HG03097 (cell line): ENCODE measurements around the gene VPS35.

Experiments used
- ATAC-seq: cut with Tn5 transposase; IDR thresholded peaks from one replicate; pipeline ENCODE4 v1.9.1; 2021; ENCODE audit not compliant: unreplicated experiment, low FRiP score

VPS35 gene

DNA sequence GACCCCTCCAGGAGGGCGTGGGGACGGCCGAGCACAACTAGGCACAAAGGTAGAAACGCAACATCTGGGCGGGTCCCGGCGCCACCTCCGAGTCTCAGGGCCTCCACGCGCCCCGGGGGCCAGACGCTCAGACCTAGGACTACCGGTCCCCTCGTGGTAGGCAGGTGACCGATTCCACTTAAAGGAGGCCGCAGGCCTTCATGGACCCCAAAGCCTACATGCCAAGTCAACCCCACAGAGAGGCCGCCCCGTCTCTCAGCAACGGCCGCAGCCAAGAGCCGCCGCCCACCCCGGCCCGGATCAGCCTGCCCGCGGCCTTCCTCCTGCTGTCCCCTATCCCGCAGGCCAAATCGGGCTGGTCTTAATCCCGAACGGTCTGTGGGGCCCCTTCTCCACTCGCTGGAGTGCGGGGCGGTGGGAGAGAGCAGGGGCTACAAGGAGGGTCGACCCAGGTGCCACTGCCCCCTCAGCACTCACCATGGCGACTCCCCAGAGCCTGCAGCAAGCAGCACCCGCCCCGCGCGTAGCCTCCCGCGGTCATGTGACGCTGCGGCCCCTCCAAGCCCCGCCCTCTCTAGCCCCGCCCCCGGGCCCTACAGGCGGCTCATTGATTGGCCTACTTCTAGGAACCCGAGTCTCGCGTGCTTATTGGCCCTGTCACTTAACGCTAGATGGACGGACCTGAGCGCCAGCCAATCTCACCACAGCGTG, at the start of gene VPS35:
VPS35 (minus strand) TSS at position 525 of the 711 bp plus-strand sequence; CDS start at position 480, 45 bp downstream.
- peak; percentile 81 for ATAC-seq

DNA sequence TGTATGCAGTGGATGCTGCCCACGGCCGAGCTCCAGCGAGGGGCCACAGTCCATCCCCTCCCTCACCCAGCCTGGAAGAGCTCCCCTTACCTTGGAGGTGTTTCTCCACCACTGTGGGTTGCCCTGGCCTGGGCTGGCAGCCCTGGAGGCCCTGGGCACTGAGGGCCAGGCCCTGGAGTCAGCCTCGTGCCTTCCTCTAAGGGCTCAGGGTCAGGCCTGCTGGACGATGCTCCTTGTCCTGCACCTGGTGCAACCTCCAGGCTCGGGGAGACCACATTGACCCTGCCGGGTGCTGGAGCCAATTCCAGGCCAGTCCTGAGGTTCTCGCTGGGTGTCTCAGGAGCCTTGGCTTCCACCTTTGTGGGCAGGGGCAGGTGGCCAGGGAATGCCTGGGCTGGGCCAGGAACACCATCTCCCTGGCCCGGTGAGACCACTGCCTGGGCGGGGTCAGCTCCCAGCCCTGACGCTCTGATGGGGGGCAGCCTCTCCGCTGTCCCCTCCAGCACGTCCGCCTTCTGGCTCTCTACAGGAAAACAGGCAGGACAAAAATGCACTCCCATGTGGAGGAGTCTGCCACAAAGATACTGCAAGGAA, 48.7 kb upstream of the VPS35 start:
- ATAC-seq, result no peak

DNA sequence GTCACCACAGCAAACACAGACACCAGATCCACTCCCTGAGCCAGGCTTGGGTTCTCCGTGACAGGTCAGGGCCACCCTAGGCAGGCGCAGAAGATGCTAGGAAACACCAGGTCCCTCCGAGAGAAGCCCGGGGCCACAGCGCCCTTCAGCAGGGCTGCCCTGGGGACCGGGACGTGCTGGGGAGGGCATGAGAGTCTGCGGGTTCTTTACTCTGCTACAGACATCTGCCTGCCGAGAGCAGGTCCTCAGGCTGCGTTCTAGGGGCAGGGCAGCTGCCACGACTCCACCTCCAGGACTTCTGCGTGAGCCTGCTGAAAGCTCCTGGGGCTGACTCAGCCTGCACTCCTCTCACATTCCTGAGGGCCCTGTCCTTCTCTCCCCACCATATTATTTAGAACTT, 47.7 kb upstream of the VPS35 start:
- ATAC-seq, result no peak

DNA sequence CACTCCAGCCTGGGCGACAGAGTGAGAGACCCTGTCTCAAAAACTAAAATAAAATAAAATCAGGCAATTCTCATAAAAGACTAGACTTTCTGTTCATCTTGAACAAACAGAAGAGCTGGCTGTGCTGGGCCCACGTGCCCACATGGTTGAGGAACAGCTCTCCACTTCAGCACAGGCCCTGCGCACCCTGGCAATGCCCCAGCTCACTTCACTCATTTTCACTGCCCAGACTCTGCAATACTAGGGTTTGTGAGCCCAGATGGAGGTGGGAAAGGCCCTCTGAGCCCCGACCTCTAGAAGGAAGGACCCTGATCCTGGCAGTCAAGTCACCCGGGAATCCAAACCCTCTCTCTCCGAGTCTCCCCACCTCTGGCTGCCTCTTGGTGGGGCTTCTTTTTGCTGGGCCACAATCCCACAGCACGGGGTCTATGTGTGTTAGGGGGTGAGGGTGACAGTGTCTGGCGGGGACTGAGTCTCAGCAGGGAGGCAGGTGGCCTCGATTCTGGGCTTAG, 44.4 kb upstream of the VPS35 start:
- no peak for ATAC-seq

DNA sequence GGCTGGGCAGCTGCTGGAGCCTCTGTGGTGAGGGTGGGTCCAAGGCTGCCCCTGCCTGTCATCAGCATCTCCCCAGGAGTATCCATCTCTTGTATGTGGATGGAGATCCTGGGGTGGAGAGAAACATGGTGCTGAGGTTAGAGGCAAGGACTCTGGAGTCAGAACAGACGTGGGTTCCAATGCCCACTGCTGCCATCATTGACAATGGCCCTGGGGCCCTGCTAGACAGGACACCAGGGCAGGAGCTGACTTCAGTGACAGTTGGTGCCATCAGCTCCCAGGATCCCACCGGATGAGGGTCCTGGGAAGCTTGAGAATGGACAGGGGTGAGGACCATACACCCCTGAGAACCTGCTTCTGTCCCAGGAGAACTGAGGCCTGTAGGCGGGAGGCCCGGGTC, 43.6 kb upstream of the VPS35 start:
- no peak for ATAC-seq

DNA sequence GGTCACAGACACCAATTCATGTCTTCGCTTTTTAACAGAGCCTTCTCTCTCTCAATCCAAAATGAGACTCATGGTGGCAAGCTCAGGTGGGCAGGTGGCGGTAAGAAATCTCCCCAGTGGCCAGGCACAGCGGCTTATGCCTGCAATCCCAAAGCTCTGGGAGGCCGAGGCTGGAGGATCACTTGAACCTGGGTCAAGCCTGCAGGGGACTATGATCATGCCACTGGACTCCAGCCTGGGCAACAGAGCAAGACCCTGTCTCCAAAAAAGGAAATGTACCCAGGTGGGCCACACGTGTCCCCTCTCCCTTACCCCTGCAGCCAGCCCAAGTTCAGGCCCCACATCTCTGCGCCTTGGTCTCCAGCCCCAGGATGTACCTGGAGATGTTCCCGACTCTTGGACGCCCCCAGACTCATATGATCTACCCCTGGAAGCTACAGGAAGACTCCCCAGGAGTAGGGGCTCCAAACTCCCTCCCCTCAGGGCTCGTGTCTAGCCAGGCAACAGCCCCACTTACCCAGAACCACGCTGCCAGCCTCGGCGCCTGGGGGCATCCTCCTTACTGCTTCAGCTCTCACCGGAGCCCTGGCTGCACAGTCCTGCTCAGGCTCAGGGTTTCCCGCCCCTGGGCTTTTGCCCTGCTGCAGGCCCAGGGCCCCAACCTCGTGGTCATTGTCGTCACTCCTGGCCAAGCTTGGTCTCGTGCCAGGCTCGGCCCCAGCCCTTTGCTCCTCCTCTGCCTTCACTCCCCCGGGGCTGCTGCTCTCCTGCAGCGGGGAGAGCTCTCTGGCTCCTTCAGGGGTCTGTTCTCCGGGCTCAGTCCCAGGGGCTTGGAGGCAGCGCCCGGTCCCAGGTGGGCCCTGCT, 42.9 kb upstream of the VPS35 start:
- ATAC-seq, result no peak

DNA sequence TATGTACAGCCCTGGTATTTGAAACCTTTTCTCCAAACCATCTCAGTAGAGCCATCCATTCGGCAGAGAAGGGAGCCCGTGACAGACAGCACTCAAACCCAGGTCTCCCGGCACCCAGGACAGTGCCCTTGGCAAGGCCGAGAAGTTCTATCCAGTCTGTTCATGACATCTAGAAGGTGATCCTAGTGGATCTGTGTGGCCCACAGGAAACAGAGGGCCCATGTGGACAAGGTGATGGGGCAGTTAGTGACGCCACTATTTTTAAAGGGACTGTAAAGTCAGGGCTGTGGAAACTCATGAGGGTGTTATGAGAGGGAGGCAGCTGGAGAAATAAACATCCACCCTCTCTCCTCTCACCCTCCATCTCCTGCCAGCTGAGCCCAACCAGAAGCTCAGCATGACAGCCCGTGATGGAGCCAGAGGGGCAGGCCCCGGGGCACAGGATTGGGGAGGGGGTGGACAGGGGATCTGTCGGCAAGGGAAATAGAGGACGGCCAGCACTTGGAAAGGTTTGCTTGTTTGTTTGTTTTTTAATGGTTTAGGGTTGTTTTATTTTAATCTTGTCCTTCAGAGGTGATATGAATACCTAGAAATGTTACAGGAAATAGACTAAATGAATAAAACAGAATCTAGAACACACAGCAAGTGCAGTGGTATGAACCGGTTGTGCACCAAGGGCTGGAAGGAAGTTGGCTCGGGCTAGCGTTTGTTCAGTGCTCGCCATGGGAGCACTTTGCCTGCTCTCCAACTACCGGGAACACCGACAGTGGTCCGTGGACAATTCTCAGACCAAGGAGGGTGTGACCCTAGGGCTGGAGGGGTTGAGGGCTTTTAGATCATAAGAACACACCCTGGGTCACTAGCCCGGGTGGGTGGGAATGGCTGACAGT, 42.1 kb upstream of the VPS35 start:
- no peak for ATAC-seq

DNA sequence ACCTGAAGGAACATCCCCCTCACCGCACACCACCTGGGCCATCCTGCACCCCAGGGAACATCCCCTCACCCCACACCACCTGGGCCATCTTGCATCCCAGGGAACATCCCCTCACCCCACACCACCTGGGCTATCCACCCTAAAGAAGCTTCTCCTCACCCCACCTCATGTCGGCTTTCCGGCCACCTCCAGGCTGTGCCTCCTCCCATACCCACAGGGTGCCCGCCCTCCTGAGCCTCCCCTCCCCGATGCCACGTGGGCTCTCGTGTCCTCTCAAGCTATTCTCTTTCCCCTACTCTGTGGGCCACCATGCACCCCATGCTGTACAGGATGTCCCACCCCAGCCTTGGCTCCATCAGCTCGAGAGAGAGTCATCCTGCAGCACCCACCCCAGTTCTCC, 41.1 kb upstream of the VPS35 start:
- no peak for ATAC-seq

DNA sequence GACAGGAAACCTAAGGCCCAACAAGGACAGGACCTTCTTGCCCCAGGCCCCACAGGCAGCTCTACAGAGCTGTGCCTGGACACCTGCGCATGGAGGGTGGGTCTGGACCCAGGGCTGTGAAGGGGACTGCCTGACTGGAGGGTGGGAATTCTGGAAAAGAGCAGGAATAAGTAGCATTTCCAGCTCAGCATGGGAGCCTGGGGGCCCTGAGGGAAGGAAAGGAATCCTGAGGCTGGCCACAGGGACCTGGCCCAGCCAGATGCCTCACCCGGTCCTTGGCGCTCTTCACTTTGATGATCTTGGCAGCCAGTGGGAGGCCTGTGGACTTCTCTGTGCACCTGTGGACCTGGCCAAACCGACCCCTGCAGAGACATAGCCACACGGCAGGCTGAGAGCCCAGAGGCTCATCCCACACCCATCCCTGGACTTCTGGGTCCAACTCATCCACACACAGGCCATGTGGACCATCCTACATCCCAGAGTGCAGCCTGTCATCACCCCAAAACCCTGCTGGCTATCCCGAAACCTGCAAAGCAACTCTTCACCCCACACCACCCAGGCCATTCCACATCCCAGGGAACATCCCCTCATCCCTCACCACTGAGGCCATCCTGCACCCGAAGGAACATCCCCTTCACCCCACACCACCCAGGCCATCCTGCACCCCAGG, 40.5 kb upstream of the VPS35 start:
- ATAC-seq, result no peak

DNA sequence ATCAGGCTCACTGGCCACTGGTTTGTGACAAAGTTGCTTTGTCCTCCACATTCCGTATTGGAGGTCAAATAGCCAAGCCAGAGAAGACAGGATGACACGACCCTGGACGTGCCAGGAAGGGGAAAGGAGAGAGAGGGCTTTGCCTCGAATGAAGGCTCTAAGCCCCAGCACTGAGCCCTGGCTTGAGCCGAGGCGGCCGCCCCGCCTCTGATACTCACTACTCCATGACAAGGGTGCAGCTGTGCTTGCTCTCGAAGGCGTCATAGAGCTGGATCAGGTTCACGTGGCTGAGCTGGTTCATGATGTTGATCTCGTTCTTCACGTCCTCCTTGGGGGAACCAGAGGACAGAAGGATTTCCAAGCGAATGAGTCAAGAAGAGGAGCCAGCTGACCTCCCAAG, 39.8 kb upstream of the VPS35 start:
- ATAC-seq, result no peak

DNA sequence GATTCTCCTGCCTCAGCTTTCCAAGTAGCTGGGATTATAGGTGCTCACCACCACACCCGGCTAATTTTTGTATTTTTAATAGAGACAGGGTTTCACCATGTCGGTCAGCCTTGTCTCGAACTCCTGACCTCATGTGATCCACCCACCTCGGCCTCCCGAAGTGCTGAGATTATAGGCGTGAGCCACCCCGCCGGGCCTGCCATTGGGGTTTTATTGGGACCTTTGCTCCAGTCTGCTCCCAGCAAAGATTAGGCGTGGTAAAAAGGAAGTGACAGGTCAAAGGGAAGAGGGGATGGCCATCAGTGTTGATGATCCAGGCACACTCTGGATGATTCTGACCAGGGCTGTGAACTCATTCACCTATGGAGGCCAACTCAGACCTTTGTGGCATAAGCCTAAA, 38.7 kb upstream of the VPS35 start:
- ATAC-seq, result no peak

DNA sequence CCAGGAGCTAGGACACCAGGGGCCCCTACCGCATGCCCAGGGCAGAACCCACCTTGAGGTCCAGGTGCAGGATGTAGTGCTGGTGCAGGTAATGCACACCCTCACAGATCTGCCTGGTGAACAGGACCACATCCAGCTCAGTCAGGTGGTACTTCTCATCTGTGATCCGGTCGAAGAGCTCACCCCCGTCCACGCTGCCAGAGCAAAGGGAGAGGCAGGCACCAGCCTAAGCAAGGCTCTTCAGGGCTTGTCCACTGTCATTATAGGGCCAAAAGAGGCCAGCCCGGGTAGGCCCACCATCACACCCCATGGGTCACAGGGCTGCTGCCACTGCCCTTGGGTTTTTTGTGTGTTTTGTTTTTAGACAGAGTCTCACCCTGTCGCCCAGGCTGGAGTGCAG, 38.2 kb upstream of the VPS35 start:
- ATAC-seq, result no peak

DNA sequence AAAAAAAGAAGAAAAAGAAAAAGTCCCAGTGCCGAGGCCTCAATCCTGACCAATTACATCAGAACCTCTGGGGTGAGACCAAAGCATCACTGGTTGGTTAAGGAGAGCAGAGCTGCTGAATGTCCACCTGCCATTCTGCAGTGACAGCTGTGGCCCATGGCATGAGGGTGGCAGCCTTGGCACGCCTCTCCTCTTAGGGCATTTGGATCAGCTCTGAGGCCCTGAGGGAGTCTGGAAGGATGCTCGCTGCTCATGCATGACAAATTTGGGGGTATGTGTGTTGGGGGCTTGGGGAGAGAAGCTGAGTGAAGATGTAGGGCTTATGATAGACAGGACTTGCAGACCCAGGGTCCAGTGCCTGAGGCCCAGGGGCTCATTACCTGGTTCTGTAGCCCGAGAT, 32.9 kb upstream of the VPS35 start:
- ATAC-seq, result no peak

DNA sequence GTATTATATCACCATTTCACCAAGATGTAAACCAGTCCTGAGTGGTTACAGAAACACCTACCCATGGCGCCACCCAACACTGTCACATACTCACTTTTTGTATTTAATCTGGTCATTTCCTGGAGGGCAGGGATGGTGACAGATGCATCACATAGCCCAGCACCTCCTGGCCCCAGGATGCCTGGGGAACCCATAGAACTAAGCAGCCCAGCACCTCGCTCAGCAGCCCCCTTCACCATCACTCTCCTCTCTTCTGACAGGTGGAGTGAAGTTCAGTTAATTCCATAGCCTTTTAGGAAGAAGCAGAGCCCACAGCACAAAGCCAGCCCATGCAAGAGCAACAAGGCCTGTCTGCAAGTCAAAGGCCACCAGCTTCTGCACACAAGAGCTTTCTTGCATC, 31.6 kb upstream of the VPS35 start:
- no peak for ATAC-seq

DNA sequence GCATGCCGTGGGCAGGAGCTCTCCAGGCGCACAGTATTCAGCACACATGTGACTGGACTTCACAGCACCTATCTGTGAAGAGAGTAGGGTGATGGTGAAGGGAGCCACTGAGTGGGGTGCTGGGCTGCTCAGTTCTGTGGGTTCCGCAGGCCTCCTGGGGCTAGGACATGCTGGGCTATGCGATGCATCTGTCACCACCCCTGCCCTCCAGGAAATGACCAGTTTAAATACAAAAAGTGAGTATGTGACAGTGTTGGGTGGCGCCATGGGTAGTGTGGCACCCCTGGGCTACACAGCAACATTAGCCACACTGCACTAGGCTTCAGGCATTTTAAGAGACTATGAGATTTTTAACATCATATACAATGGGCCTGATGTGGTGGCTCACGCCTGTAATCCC, 30.6 kb upstream of the VPS35 start:
- ATAC-seq, result no peak

DNA sequence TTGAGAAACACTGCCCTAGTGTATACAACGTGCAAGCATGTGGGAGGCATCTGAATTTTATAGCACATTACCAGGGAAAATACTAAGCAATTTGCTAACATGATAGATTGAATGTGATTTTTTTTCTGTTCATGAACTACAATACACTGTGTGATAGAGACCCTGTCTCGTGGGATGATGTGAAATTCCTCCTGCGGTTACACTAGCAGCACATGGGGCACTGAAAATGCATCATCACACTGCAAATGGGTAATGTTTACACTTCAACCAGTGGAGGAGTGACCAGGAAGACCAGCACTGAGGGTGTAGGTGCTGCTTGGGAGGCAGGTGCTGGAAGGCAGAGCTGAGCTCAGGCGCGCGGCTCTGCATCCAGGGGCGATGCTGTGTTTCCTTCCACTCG, 29.2 kb upstream of the VPS35 start:
- ATAC-seq, result no peak

DNA sequence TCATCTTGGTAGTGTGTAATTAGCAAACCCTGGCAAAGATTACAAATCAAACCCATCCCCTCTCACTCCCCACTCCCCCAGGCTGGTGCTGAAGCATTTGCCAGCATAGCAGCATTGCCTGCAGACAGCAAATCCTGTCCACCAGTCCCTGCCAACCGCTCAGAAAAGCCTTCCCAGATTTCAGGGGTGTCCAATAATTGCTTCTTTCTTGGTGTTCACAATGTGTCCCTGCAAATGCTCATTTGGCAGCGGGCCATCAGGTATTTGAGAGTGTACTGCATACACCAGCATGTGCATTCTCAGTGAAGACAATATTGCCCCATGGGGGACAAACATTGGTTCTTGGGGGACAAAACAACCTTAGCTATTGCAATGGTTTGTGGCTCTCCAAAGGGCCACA, 28.7 kb upstream of the VPS35 start:
- ATAC-seq, result no peak

DNA sequence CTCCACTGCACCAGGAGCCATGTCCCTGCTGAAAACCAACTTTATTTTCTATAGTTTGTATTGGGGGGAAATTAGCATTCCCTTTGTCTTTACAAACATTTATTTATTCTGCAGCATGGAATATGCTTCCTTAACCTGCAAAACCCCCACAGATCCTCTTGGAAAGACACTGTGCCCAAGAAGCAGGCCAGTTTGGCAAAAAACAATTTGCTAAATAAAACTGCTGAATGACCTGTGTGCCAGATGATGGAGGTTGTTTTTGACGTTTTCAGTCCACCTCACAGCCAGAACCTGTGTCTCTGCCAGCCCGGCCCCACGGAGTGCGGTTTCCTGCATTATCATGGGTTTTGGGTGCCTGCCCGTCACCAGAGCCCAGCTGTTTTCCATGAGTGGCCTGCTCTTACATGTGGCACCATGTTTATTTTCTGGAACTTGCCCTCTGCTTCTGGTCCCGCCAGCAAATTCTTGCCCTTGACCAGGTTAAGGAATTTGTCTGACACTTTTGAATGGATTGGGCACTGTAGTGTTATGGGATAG, 26.9 kb upstream of the VPS35 start:
- ATAC-seq, result no peak

DNA sequence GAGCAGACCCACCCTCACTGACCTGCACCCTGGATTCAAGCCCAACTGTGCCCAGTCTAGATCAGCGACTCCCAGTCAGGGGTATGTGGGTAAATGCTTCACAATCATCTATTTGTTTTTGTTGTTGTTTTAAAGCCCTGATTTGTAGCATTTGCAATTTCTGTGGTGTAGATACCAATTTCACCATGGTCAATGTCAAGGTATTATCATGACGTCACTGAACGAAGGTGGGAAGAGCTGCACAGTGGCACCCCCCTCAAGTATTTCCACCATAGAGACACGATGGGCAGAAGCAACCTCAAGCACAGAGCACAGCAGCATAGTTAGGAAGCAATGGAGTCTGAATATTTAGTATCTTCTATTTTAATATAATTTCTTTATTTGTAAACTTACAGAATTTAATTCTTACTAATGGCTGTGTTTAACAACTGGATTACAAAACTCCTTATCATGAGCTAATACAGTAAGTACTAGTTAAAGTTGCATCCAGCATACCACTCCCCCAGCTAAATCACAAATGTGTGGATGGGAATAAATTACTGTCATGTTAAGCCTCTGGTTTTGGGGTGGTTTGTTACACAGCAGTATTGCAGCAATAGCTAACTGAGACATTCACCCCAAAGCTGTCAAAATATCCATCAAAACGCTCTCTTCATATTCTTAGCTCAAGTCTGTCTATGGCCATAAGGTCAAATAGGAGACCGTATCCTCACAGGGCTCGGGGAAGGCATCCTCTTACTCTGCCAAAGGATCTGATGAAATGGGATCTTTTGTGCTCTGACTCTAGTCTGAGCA, 26.0 kb upstream of the VPS35 start:
- no peak for ATAC-seq
